PFSK-1 (cell line): ENCODE results near the gene PLA2G2A.

ENCODE experiments used
- FOXP2 ChIP-seq: optimal IDR thresholded peaks from 2 replicates; pipeline ENCODE3; 2011; ENCODE audit warnings: borderline replicate concordance, control low read depth, inconsistent platforms; ENCODE audit not compliant: insufficient read depth; ENCODE audit errors: extremely low read length, extremely low read depth
- POLR2AphosphoS5 ChIP-seq: IDR thresholded peaks from 2 replicates; pipeline ENCODE4 v1.6.1; 2012; ENCODE audit warnings: low read depth, mild to moderate bottlenecking, control low read depth, low read length, moderate library complexity
- REST ChIP-seq, 2 experiments: IDR thresholded peaks; 2 replicates each; pipeline versions ENCODE4 v1.6.1 to v1.8.0; 2011 to 2012; ENCODE audit warnings: low read depth in 2 of 2, low read length in 2 of 2, control low read depth in 1 of 2, inconsistent platforms in 1 of 2, mild to moderate bottlenecking in 1 of 2, moderate library complexity in 1 of 2; ENCODE audit not compliant: insufficient read depth in 1 of 2
- SIN3A ChIP-seq: IDR thresholded peaks from 2 replicates; pipeline ENCODE4 v1.6.1; 2012; ENCODE audit warnings: mild to moderate bottlenecking, low read length, moderate library complexity, borderline replicate concordance; ENCODE audit not compliant: insufficient read depth
- TAF1 ChIP-seq: IDR thresholded peaks from 2 replicates; pipeline ENCODE4 v1.6.1; 2012; ENCODE audit warnings: low read length, control low read depth, borderline replicate concordance; ENCODE audit not compliant: insufficient read depth

Gene PLA2G2A

DNA sequence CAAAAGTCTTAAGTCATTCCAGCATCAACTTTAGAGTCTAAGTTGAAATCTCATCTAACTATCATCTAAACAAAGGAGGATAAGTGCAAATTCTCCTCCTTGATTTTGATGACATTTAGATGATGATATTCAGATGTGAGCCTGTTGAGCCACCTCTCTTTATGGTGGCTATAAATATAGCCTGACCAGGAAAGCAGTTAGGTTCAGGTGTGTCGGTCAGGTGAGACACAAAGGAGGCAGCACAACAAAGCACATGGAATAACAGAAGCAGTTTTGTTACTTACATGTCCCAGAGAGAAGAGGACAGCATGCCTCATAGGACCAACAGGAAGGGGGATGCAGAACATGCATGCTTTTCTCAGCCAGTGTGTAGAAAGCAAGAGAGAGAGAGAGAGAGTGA, 30.6 kb upstream of the PLA2G2A start:
- no peak for TF ChIP-seq FOXP2
- no peak for TF ChIP-seq SIN3A
- TF ChIP-seq TAF1 = no peak
- TF ChIP-seq POLR2AphosphoS5 = no peak
- TF ChIP-seq REST (IDR thresholded peaks at IDR 0.05; ENCODE audit: insufficient read depth in 1 of 2, low read depth in 2 of 2, low read length in 2 of 2) = no peak

GRCh38 chr1:20009212-20009611, 29.8 kb upstream of the PLA2G2A start:
- TF ChIP-seq REST (IDR thresholded peaks at IDR 0.05; ENCODE audit: insufficient read depth in 1 of 2, low read depth in 2 of 2, low read length in 2 of 2) (no peak), TAF1 (no peak)

DNA sequence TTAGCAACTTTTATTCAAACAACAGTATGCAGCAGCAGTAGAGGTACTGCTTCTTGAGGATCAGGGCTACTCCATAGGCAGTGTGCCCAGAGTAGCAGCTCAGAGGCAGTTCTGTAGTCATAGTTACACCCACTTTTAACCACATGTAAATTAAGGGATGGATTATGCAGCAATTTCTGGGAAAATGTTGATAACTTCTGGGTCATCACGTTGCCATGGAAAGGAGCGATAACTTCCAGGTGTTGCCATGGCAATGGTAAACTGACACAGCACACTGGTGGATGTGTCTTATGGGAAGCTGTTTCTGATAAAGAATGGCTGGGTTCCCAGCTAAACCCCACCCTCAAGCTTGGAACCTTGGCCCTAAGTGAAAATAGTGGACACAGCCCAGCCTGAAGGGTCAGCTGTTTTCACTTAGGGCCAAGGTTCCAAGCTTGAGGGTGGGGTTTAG, 29.0 kb upstream of the PLA2G2A start:
- TF ChIP-seq POLR2AphosphoS5 = no peak
- TF ChIP-seq FOXP2 = no peak
- no peak for TF ChIP-seq TAF1
- no peak for TF ChIP-seq SIN3A
- no peak for TF ChIP-seq REST (IDR thresholded peaks at IDR 0.05; ENCODE audit: insufficient read depth in 1 of 2, low read depth in 2 of 2, low read length in 2 of 2)

DNA sequence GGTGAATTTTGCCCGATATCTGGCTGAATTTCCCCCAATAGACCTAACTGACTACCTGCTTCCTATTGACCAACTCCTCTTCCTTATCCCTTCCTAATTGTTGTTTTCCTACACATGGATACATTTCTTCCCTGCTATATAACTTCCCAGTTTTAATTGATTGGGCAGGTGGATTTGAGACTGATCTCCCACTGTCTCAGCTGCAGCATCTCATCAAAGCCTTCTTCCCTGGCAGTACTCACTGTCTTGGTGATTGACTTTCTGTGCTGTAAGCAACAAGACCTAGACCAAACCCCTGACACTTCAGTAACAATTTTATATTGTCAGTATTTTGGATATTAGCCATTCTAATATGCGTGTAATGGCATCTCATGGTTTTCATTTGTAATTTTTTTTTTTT, 11.3 kb upstream of the PLA2G2A start:
- no peak for TF ChIP-seq TAF1
- no peak for TF ChIP-seq POLR2AphosphoS5
- no peak for TF ChIP-seq REST (IDR thresholded peaks at IDR 0.05; ENCODE audit: insufficient read depth in 1 of 2, low read depth in 2 of 2, low read length in 2 of 2)
- TF ChIP-seq SIN3A = no peak
- TF ChIP-seq FOXP2 = no peak

- TF ChIP-seq POLR2AphosphoS5 (no peak), TAF1 (no peak), REST (IDR thresholded peaks at IDR 0.05; ENCODE audit: insufficient read depth in 1 of 2, low read depth in 2 of 2, low read length in 2 of 2) (no peak), SIN3A (no peak), FOXP2 (no peak)
Measured at GRCh38 chr1:19988267-19989006, 9.0 kb upstream of the PLA2G2A start.
